Measurements from ENCODE around the gene HSD3B7.
"Not testable (repeated sequence)": the region's sequence is repeated elsewhere in the genome, so short reads cannot be mapped to it uniquely, and the experiment has no call there.

Gene HSD3B7

GRCh38 chr16:31008149-31008548 is 23.1 kb downstream of the HSD3B7 start:
- Histone ChIP-seq H3K4me1 (ENCODE audit: insufficient read depth, low read length) (peaks cover 17% of the 10 kb centered on the region; the same call in 1 of the 2 replicates), H3K36me3 (ENCODE audit: insufficient read depth, low read length) (no peaks in the 10 kb centered on the region), H3K9me3 (ENCODE audit: control insufficient read depth, insufficient read depth, low read length) (no peaks in the 10 kb centered on the region), H3K9ac (ENCODE audit: low read depth, low read length) (no peak overlapping the region)

GRCh38 chr16:31008551-31008950 is 23.5 kb downstream of the HSD3B7 start:
- H3K9ac ChIP-seq (ENCODE audit: low read depth, low read length): no peak overlapping the region
- no peaks in the 10 kb centered on the region for H3K9me3 ChIP-seq (ENCODE audit: control insufficient read depth, insufficient read depth, low read length)
- peaks cover 17% of the 10 kb centered on the region; the same call in 1 of the 2 replicates for H3K4me1 ChIP-seq (ENCODE audit: insufficient read depth, low read length)
- no peaks in the 10 kb centered on the region for H3K36me3 ChIP-seq (ENCODE audit: insufficient read depth, low read length)

- no peaks in the 10 kb centered on the region for H3K36me3 ChIP-seq (ENCODE audit: insufficient read depth, low read length)
- no peaks in the 10 kb centered on the region for H3K9me3 ChIP-seq (ENCODE audit: control insufficient read depth, insufficient read depth, low read length)
- peak overlapping the region; percentile 28; the same call in 1 of the 2 replicates for H3K9ac ChIP-seq (ENCODE audit: low read depth, low read length)
- peaks cover 17% of the 10 kb centered on the region; the same call in 1 of the 2 replicates for H3K4me1 ChIP-seq (ENCODE audit: insufficient read depth, low read length)
These were observed 24.1 kb downstream of the HSD3B7 start for GRCh38 chr16:31009120-31009519.

- peak overlapping the region; percentile 28; the same call in 1 of the 2 replicates for H3K9ac ChIP-seq (ENCODE audit: low read depth, low read length)
- no peaks in the 10 kb centered on the region for H3K9me3 ChIP-seq (ENCODE audit: control insufficient read depth, insufficient read depth, low read length)
- peaks cover 17% of the 10 kb centered on the region; the same call in 1 of the 2 replicates for H3K4me1 ChIP-seq (ENCODE audit: insufficient read depth, low read length)
- no peaks in the 10 kb centered on the region for H3K36me3 ChIP-seq (ENCODE audit: insufficient read depth, low read length)
These were observed 25.0 kb downstream of the HSD3B7 start for GRCh38 chr16:31009894-31010584.

GRCh38 chr16:31010585-31011325 is 25.7 kb downstream of the HSD3B7 start, which contains the start of gene STX1B:
STX1B (minus strand) TSS chr16:31010638; CDS start chr16:31010396, 242 bp downstream.
- H3K9me3 ChIP-seq (ENCODE audit: control insufficient read depth, insufficient read depth, low read length): no peaks in the 10 kb centered on the region
- peaks cover 16% of the 10 kb centered on the region; the same call in 1 of the 2 replicates for H3K4me1 ChIP-seq (ENCODE audit: insufficient read depth, low read length)
- H3K36me3 ChIP-seq (ENCODE audit: insufficient read depth, low read length): no peaks in the 10 kb centered on the region
- H3K9ac ChIP-seq (ENCODE audit: low read depth, low read length): peak within 1 kb of the TSS; percentile 28; the same call in 1 of the 2 replicates

GRCh38 chr16:31011815-31012214 is 26.8 kb downstream of the HSD3B7 start:
- H3K4me1 ChIP-seq (ENCODE audit: insufficient read depth, low read length); H3K9me3 ChIP-seq (ENCODE audit: control insufficient read depth, insufficient read depth, low read length); H3K9ac ChIP-seq (ENCODE audit: low read depth, low read length); H3K36me3 ChIP-seq (ENCODE audit: insufficient read depth, low read length): not testable (repeated sequence)

- not testable (repeated sequence) for H3K4me1 ChIP-seq (ENCODE audit: insufficient read depth, low read length); H3K9me3 ChIP-seq (ENCODE audit: control insufficient read depth, insufficient read depth, low read length); H3K36me3 ChIP-seq (ENCODE audit: insufficient read depth, low read length); H3K9ac ChIP-seq (ENCODE audit: low read depth, low read length)
These were observed 28.3 kb downstream of the HSD3B7 start for GRCh38 chr16:31013292-31013691.

GRCh38 chr16:31016018-31016417 is 31.0 kb downstream of the HSD3B7 start:
- Histone ChIP-seq H3K4me1 (ENCODE audit: insufficient read depth, low read length) (no peaks in the 10 kb centered on the region; the same call in 1 of the 2 replicates), H3K9me3 (ENCODE audit: control insufficient read depth, insufficient read depth, low read length) (no peaks in the 10 kb centered on the region), H3K36me3 (ENCODE audit: insufficient read depth, low read length) (no peaks in the 10 kb centered on the region), H3K9ac (ENCODE audit: low read depth, low read length) (no peak overlapping the region)

- H3K36me3 ChIP-seq (ENCODE audit: insufficient read depth, low read length); H3K9ac ChIP-seq (ENCODE audit: low read depth, low read length); H3K9me3 ChIP-seq (ENCODE audit: control insufficient read depth, insufficient read depth, low read length); H3K4me1 ChIP-seq (ENCODE audit: insufficient read depth, low read length): not testable (repeated sequence)
These were observed 32.7 kb downstream of the HSD3B7 start for GRCh38 chr16:31017756-31018155.

GRCh38 chr16:31020536-31020935 is 35.5 kb downstream of the HSD3B7 start:
- H3K36me3 ChIP-seq (ENCODE audit: insufficient read depth, low read length): no peaks in the 10 kb centered on the region
- H3K9ac ChIP-seq (ENCODE audit: low read depth, low read length): no peak overlapping the region
- H3K9me3 ChIP-seq (ENCODE audit: control insufficient read depth, insufficient read depth, low read length): no peaks in the 10 kb centered on the region
- H3K4me1 ChIP-seq (ENCODE audit: insufficient read depth, low read length): peaks cover 2% of the 10 kb centered on the region; the same call in 1 of the 2 replicates

GRCh38 chr16:31022544-31023251 is 37.7 kb downstream of the HSD3B7 start:
- Histone ChIP-seq H3K9ac (ENCODE audit: low read depth, low read length) (no peak overlapping the region), H3K9me3 (ENCODE audit: control insufficient read depth, insufficient read depth, low read length) (no peaks in the 10 kb centered on the region), H3K4me1 (ENCODE audit: insufficient read depth, low read length) (0 out of 2 replicates have a peak, but pooled peaks cover 5% of the 10 kb centered on the region), H3K36me3 (ENCODE audit: insufficient read depth, low read length) (no peaks in the 10 kb centered on the region)

GRCh38 chr16:31023252-31023602 is 38.2 kb downstream of the HSD3B7 start:
- Histone ChIP-seq H3K4me1 (ENCODE audit: insufficient read depth, low read length) (0 out of 2 replicates have a peak, but pooled peaks cover 5% of the 10 kb centered on the region), H3K36me3 (ENCODE audit: insufficient read depth, low read length) (no peaks in the 10 kb centered on the region), H3K9ac (ENCODE audit: low read depth, low read length) (no peak overlapping the region), H3K9me3 (ENCODE audit: control insufficient read depth, insufficient read depth, low read length) (no peaks in the 10 kb centered on the region)

GRCh38 chr16:31023627-31024226 is 38.7 kb downstream of the HSD3B7 start:
- H3K36me3 ChIP-seq (ENCODE audit: insufficient read depth, low read length): no peaks in the 10 kb centered on the region
- no peaks in the 10 kb centered on the region for H3K9me3 ChIP-seq (ENCODE audit: control insufficient read depth, insufficient read depth, low read length)
- H3K4me1 ChIP-seq (ENCODE audit: insufficient read depth, low read length): 0 out of 2 replicates have a peak, but pooled peaks cover 5% of the 10 kb centered on the region
- H3K9ac ChIP-seq (ENCODE audit: low read depth, low read length): no peak overlapping the region

GRCh38 chr16:31025339-31025738 is 40.3 kb downstream of the HSD3B7 start:
- H3K4me1 ChIP-seq (ENCODE audit: insufficient read depth, low read length): 0 out of 2 replicates have a peak, but pooled peaks cover 5% of the 10 kb centered on the region
- H3K36me3 ChIP-seq (ENCODE audit: insufficient read depth, low read length): no peaks in the 10 kb centered on the region
- no peak overlapping the region for H3K9ac ChIP-seq (ENCODE audit: low read depth, low read length)
- no peaks in the 10 kb centered on the region for H3K9me3 ChIP-seq (ENCODE audit: control insufficient read depth, insufficient read depth, low read length)
